ENCODE measurements around the gene PIK3R2.
"Not testable (repeated sequence)": the region's sequence is repeated elsewhere in the genome, so short reads cannot be mapped to it uniquely, and the experiment has no call there.

The PIK3R2 gene

DNA sequence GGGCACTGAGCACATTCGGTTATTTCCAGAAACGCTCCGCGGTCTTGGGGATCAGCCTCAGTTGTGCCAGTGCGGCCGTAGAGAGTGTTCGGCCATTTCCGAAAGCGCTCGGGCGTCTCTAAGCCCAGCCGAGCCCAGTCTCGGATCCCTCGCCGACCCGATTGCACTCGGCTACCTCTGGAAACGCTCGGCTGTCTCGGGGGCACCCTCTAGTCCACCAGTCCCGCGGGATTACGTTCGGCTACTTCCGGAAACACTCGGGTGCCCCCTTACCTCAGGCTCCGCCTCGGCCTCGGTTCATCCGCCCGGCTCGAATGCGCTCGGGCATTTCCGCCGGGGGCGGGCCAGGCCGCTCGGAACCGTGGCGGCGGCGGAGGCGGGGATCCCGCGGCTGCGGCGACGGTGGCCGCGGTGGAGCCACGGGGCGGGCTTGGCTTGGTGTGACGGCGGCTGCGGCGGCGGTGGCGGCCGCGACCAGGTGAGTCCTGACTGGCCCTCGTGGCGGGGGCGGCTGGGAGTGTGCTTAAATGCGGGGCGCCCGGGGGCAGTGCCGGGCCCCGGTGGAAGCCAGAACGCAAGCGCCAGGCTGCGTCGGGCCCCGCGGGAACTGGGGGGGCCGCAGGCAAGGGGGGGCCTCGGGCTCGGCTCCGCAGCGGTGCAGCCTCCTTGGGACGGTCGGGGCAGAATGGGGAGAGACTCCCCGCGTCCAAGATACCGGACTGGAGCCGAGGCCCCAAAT, at the start of gene PIK3R2:
Gene PIK3R2, plus strand, starts transcription at position 347 of the 739 bp plus-strand sequence. CDS start 2,717 bp downstream, outside the sequence.
- DNase-seq (ENCODE audit: extremely low spot score): peak; percentile 99
- TF ChIP-seq SUZ12 (IDR thresholded peaks at IDR 0.05) (no peak), BHLHE40 (IDR thresholded peaks at IDR 0.05; ENCODE audit: borderline replicate concordance) (no peak), TARDBP (IDR thresholded peaks at IDR 0.05) (no peak), ARNT (IDR thresholded peaks at IDR 0.05) (no peak), ZNF384 (IDR thresholded peaks at IDR 0.05) (no peak), HDGF (IDR thresholded peaks at IDR 0.05; ENCODE audit: borderline replicate concordance) (0 out of 2 replicates have a peak, but pooled peaks have one; percentile 57), CTBP1 (IDR thresholded peaks at IDR 0.05; ENCODE audit: borderline replicate concordance) (no peak), ELF4 (IDR thresholded peaks at IDR 0.05) (no peak), FOXM1 (IDR thresholded peaks at IDR 0.05; ENCODE audit: borderline replicate concordance) (peak; percentile 42; the same call in 1 of the 2 replicates), FOXK2 (IDR thresholded peaks at IDR 0.05) (no peak), SP1 (IDR thresholded peaks at IDR 0.05) (no peak), FOXA1 (IDR thresholded peaks at IDR 0.05) (no peak), L3MBTL2 (conservative IDR thresholded peaks at IDR 0.05) (no peak)
- TF ChIP-seq, protein P1, sequence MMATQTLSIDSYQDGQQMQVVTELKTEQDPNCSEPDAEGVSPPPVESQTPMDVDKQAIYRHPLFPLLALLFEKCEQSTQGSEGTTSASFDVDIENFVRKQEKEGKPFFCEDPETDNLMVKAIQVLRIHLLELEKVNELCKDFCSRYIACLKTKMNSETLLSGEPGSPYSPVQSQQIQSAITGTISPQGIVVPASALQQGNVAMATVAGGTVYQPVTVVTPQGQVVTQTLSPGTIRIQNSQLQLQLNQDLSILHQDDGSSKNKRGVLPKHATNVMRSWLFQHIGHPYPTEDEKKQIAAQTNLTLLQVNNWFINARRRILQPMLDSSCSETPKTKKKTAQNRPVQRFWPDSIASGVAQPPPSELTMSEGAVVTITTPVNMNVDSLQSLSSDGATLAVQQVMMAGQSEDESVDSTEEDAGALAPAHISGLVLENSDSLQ (IDR thresholded peaks at IDR 0.05): no peak
- ChIA-PET POLR2A (interaction anchor here (1.0 to 2.6 kb wide), 4 partner anchors 34 to 128 kb away, joined by 4 to 11 read pairs (median 4); partner anchors contain the start of genes JUND and MPV17L2), CTCF (interaction anchor here (1.0 to 1.5 kb wide), 4 partner anchors 16 to 89 kb away, joined by 3 to 7 read pairs (median 4); no protein-coding TSS in a partner anchor)

DNA sequence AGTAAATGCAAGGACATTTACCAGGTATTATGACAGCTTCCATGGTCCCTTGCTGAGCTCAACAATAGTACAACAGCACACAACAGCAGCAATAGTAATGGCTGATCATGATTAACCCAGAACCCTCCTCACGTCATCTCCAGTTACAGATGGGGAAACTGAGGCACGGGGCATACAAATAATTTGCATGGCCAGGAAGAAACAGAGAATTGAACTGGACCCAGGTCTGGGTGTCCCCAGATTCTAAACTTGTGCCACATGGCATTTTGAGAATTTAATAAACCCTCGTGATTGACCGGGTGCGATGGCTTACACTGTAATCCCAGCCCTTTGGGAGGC, 48.2 kb upstream of the PIK3R2 start:
- CTCF ChIA-PET: no interaction called here
- POLR2A ChIA-PET: interaction anchor here (0.9 to 1.2 kb wide), 4 partner anchors 40 to 174 kb away, joined by 3 read pairs; no protein-coding TSS in a partner anchor
- TF ChIP-seq CTBP1 (IDR thresholded peaks at IDR 0.05; ENCODE audit: borderline replicate concordance) (no peak), FOXA1 (IDR thresholded peaks at IDR 0.05) (no peak), LEF1 (IDR thresholded peaks at IDR 0.05; ENCODE audit: borderline replicate concordance) (no peak), FOXM1 (IDR thresholded peaks at IDR 0.05; ENCODE audit: borderline replicate concordance) (no peak), ELF4 (IDR thresholded peaks at IDR 0.05) (no peak), SP1 (IDR thresholded peaks at IDR 0.05) (no peak), TARDBP (IDR thresholded peaks at IDR 0.05) (no peak), NFRKB (IDR thresholded peaks at IDR 0.05) (no peak), ZNF384 (IDR thresholded peaks at IDR 0.05) (no peak), BHLHE40 (IDR thresholded peaks at IDR 0.05; ENCODE audit: borderline replicate concordance) (no peak)
- TF ChIP-seq, protein P1 (IDR thresholded peaks at IDR 0.05): no peak
- no peak for DNase-seq (ENCODE audit: extremely low spot score)

DNA sequence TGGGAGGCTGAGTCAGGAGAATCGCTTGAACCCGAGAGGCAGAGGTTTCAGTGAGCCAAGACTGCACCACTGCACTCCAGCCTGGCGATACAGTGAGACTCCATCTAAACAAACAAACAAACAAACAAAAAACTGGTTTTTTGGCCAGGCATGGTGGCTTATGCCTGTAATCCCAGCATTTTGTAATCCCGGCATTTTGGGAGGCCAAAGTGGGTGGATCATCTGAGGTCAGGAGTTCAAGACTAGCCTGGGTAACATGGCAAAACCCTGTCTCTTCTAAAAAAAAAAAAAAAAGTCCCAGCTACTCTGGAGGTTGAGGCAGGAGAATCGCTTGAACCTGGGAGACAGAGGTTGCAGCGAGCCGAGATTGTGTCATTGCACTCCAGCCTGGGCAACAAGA, 47.7 kb upstream of the PIK3R2 start:
- POLR2A ChIA-PET: not testable (repeated sequence)

DNA sequence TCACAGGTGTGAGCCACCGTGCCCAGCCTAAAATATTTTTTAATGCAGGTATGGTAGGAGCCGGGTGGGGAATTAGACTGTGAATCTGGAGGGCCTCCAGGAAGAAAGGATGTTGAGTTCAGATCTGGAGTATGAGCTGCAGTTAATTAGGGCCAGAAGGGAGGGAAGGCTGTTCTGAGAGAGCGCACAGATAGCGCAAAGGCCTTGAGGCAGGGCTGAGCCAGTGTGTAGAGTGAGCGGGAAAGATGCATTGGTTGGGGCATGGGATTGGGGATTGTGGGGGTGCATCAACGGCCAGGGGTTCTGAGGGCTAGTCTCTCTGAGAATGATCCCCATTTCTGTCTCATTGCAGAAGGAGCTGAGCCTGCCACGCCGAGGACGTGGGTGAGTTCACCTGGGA, 45.7 kb upstream of the PIK3R2 start:
- DNase-seq (ENCODE audit: extremely low spot score): no peak
- TF ChIP-seq ZNF384 (IDR thresholded peaks at IDR 0.05): no peak
- POLR2A ChIA-PET: interaction anchor here (0.7 kb wide), 1 partner anchor 86 kb away, joined by 3 read pairs; the partner anchor contains the start of gene MPV17L2
- CTCF ChIA-PET: interaction anchor here (1.8 kb wide), 1 partner anchor 45 kb away, joined by 3 read pairs; no protein-coding TSS in a partner anchor

More for the DNA sequence above, 47.7 kb upstream of the PIK3R2 start:
- CTCF ChIA-PET; DNase-seq (ENCODE audit: extremely low spot score): not testable (repeated sequence)

DNA sequence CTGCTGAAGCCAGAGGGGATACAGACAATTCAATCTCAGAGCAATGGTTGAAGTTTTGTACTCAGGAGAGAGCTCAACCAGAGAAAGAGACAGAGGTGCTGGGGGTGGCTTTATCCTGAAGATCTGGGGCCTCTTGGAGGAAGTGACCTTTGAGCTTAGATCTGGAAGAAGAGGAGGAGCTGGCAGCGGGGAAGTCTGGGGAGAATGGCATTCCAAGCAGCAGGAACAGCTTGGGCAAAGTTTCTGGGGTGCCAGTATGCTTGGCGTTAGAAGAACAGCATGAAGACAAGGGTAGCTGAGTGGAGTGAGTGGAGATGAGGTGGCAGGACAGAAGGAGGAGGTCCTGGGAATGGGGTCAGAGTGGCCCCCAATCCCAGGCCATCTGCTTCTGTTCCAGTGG, 44.1 kb upstream of the PIK3R2 start:
- ChIA-PET POLR2A (interaction anchor here (1.1 to 1.5 kb wide), 2 partner anchors 49 to 84 kb away, joined by 3 read pairs; partner anchors contain the start of gene MPV17L2), CTCF (interaction anchor here (0.6 to 1.1 kb wide), 3 partner anchors 45 to 171 kb away, joined by 3 to 4 read pairs (median 3); no protein-coding TSS in a partner anchor)
- TF ChIP-seq TARDBP (IDR thresholded peaks at IDR 0.05) (no peak), SP1 (IDR thresholded peaks at IDR 0.05) (no peak), CTBP1 (IDR thresholded peaks at IDR 0.05; ENCODE audit: borderline replicate concordance) (no peak), ELF4 (IDR thresholded peaks at IDR 0.05) (no peak), NFRKB (IDR thresholded peaks at IDR 0.05) (no peak), FOXK2 (IDR thresholded peaks at IDR 0.05) (no peak), SUZ12 (IDR thresholded peaks at IDR 0.05) (no peak), LEF1 (IDR thresholded peaks at IDR 0.05; ENCODE audit: borderline replicate concordance) (no peak), FOXM1 (IDR thresholded peaks at IDR 0.05; ENCODE audit: borderline replicate concordance) (no peak), ARNT (IDR thresholded peaks at IDR 0.05) (no peak)
- TF ChIP-seq, protein P1 (IDR thresholded peaks at IDR 0.05): no peak
- no peak for DNase-seq (ENCODE audit: extremely low spot score)

DNA sequence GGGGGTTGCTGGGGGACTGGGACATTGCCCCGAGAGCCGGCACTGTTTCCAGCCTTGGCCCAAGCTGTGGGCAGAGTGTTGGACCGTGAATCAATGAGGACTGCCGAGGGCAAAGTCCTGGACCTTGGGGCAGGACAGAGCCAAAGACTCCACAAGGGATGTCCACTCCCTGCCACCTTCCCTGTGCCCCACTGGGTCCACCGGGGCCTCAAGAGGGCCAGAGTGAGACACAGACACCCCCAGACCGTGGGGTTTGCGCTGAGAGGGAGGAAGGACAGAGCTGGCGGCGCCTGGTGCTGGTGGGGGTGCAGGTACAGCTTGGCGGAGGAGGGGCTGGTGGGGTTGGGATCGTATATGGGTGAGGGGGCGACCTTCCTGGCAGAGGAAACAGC, 43.6 kb upstream of the PIK3R2 start:
- POLR2A ChIA-PET: interaction anchor here (1.1 to 1.7 kb wide), 4 partner anchors 10 to 172 kb away, joined by 3 to 6 read pairs (median 4); partner anchors contain the start of genes JUND and MPV17L2
- CTCF ChIA-PET: interaction anchor here (0.6 to 1.1 kb wide), 3 partner anchors 8 to 50 kb away, joined by 3 read pairs; no protein-coding TSS in a partner anchor
- no peak for TF ChIP-seq NFRKB (IDR thresholded peaks at IDR 0.05)
- TF ChIP-seq, protein P1 (IDR thresholded peaks at IDR 0.05): no peak
- TF ChIP-seq BHLHE40 (IDR thresholded peaks at IDR 0.05; ENCODE audit: borderline replicate concordance): no peak
- no peak for TF ChIP-seq FOXM1 (IDR thresholded peaks at IDR 0.05; ENCODE audit: borderline replicate concordance)
- TF ChIP-seq FOXK2 (IDR thresholded peaks at IDR 0.05): no peak
- TF ChIP-seq SP1 (IDR thresholded peaks at IDR 0.05): no peak
- TF ChIP-seq CTBP1 (IDR thresholded peaks at IDR 0.05; ENCODE audit: borderline replicate concordance): no peak
- no peak for TF ChIP-seq TARDBP (IDR thresholded peaks at IDR 0.05)
- no peak for TF ChIP-seq ZNF384 (IDR thresholded peaks at IDR 0.05)
- TF ChIP-seq ELF4 (IDR thresholded peaks at IDR 0.05): no peak
- TF ChIP-seq HDGF (IDR thresholded peaks at IDR 0.05; ENCODE audit: borderline replicate concordance): no peak
- no peak for TF ChIP-seq FOXA1 (IDR thresholded peaks at IDR 0.05)
- no peak for TF ChIP-seq SUZ12 (IDR thresholded peaks at IDR 0.05)
- no peak for TF ChIP-seq ARNT (IDR thresholded peaks at IDR 0.05)
- TF ChIP-seq LEF1 (IDR thresholded peaks at IDR 0.05; ENCODE audit: borderline replicate concordance): no peak
- no peak for TF ChIP-seq L3MBTL2 (conservative IDR thresholded peaks at IDR 0.05)
- no peak for DNase-seq (ENCODE audit: extremely low spot score)
